Smooth muscle cell of the pulmonary artery (primary cell): ENCODE data around the gene DNAAF3. TPM values are rescaled to one million over a fixed set of nuclear protein-coding genes. Genes with fewer than 3 reads are reported as not detected.

Experiments used
- total RNA-seq: library from RNA; depleted of rRNA; stranded (reverse); fragments of >200 nt; gene quantifications from 2 replicates; pipeline ENCODE4 v1.2.3, GENCODE V29; 2014

Gene DNAAF3
- total RNA-seq, result 0.07 and 0.10 TPM in 2 replicates

DNA sequence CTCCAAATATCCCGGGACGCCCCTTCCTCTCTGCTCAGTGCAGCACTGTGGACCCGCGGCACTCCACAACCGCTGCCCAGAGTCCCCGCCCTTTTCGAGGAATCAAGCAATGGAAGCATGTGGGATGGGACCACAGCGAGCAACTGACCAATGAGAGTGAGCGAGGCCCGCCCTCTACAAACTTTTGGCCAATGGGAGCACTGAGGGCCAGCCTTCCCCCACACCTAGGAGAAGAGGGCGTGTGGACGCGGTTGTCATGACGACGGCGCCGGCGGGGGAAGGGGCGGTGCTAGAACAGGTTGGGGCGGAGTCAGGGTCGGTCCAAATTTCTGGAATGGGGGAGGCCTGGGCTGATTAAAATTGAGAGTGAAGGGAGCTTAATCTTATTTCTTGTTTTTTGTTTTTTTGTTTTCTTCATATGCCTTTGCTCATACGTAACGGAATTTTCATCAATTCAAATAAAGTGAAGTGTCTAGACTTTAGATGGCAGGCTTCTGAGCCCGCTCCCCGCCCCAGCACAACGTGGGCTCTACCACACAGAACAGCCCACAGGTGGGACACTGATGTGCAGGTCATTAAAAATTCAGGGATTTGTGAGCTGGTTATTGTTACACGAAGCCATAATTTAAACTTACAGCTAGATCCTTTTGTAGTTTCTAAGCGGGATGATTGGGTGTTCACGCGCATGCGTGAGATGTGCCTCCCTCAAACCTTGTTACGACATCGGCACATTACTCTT, at the start of gene DNAAF3:
Gene DNAAF3 (minus strand): TSS at position 84 of the 739 bp plus-strand sequence. CDS start 200 bp downstream, outside the sequence.

GRCh38 chr19:55208880-55209692, 42.7 kb upstream of the DNAAF3 start, which contains the start of gene PTPRH:
Gene PTPRH, minus strand, starts transcription at chr19:55209501. Its CDS starts 68 bp downstream, at chr19:55209433.

GRCh38 chr19:55179606-55180484, 13.4 kb upstream of the DNAAF3 start, which contains the start of gene SYT5:
Gene SYT5, minus strand, starts transcription at chr19:55180289. Its CDS starts 1,248 bp downstream, at chr19:55179041.

GRCh38 chr19:55157064-55157908, 9.1 kb downstream of the DNAAF3 start, which contains the start of gene TNNI3:
Gene TNNI3, minus strand, starts transcription at chr19:55157732. Its CDS starts 143 bp downstream, at chr19:55157589.

GRCh38 chr19:55149078-55150003, 17.1 kb downstream of the DNAAF3 start, which contains the start of gene TNNT1:
Gene TNNT1, minus strand, starts transcription at chr19:55149206. Its CDS starts 2,049 bp downstream, at chr19:55147157.

GRCh38 chr19:55116859-55117662, 49.4 kb downstream of the DNAAF3 start, which contains the start of gene PPP1R12C:
Gene PPP1R12C, minus strand, starts transcription at chr19:55117637. Its CDS starts 94 bp downstream, at chr19:55117543.

Other genes starting within 250 kb of the DNAAF3 start
- not detected in 2 replicates for gene NLRP7, start 219.1 kb downstream of the DNAAF3 start, total RNA-seq
- gene NLRP2, start 200.2 kb downstream of the DNAAF3 start, total RNA-seq, result 0.20 and 0.23 TPM in 2 replicates
- gene GP6, start 128.3 kb downstream of the DNAAF3 start, total RNA-seq, result 0.13 TPM in 1 of 2 replicates, not detected in the other
- 9.5 and 20.0 TPM in 2 replicates for gene RDH13, start 103.5 kb downstream of the DNAAF3 start, total RNA-seq
- gene EPS8L1, start 90.7 kb downstream of the DNAAF3 start, total RNA-seq, result 0.07 and 0.96 TPM in 2 replicates
- 34.5 and 56.5 TPM in 2 replicates for gene PPP1R12C, start 49.0 kb downstream of the DNAAF3 start, total RNA-seq
- gene TNNT1, start 17.4 kb downstream of the DNAAF3 start, total RNA-seq, result 1.1 and 2.4 TPM in 2 replicates
- not detected in 2 replicates for gene TNNI3, start 8.9 kb downstream of the DNAAF3 start, total RNA-seq
- gene SYT5, start 13.7 kb upstream of the DNAAF3 start, total RNA-seq, result 0.13 TPM in 1 of 2 replicates, not detected in the other
- 1.9 and 5.7 TPM in 2 replicates for gene PTPRH, start 42.9 kb upstream of the DNAAF3 start, total RNA-seq
- gene TMEM86B, start 62.1 kb upstream of the DNAAF3 start, total RNA-seq, result 2.3 and 2.8 TPM in 2 replicates
- 45.7 and 65.7 TPM in 2 replicates for gene PPP6R1, start 92.4 kb upstream of the DNAAF3 start, total RNA-seq
- gene HSPBP1, start 113.5 kb upstream of the DNAAF3 start, total RNA-seq, result 21.6 and 27.4 TPM in 2 replicates
- gene BRSK1, start 117.4 kb upstream of the DNAAF3 start, total RNA-seq, result 10.8 and 10.9 TPM in 2 replicates
- gene TMEM150B, start 158.7 kb upstream of the DNAAF3 start, total RNA-seq, result not detected in 2 replicates
- gene KMT5C, start 173.3 kb upstream of the DNAAF3 start, total RNA-seq, result 5.0 and 7.8 TPM in 2 replicates
- not detected in 2 replicates for gene COX6B2, start 188.1 kb upstream of the DNAAF3 start, total RNA-seq
- gene GARIN5B, start 196.6 kb upstream of the DNAAF3 start, total RNA-seq, result 0.10 TPM in 1 of 2 replicates, not detected in the other
- gene IL11, start 203.8 kb upstream of the DNAAF3 start, total RNA-seq, result 4.1 and 13.9 TPM in 2 replicates
- gene TMEM190, start 210.2 kb upstream of the DNAAF3 start, total RNA-seq, result not detected in 2 replicates
- gene TMEM238, start 217.7 kb upstream of the DNAAF3 start, total RNA-seq, result 0.23 and 0.39 TPM in 2 replicates
- gene RPL28, start 219.3 kb upstream of the DNAAF3 start, total RNA-seq, result 184 and 218 TPM in 2 replicates
- gene UBE2S, start 241.2 kb upstream of the DNAAF3 start, total RNA-seq, result 66.7 and 71.0 TPM in 2 replicates